Thyroid gland (tissue), 4 donors: ENCODE measurements around the gene FTCD.

Source experiments
- POLR2A ChIP-seq, 2 donors: fragments of 450-650 bp; IDR thresholded peaks; one replicate each; pipeline ENCODE4 v1.6.1; 2017; ENCODE audit warnings: antibody characterized with exemption in 2 of 2, mild to moderate bottlenecking in 2 of 2, moderate library complexity in 1 of 2
- TF ChIP-seq, protein P1 (sequence below), 6 experiments: fragments of 200-600 bp in 3 of 6; fragments of 450-650 bp in 3 of 6; sonication (generic) in 3 of 6; IDR thresholded peaks; one replicate each; pipeline ENCODE4 v1.5.1; 2016 to 2019; ENCODE audit warnings: antibody characterized with exemption in 6 of 6, mild to moderate bottlenecking in 2 of 6, inconsistent platforms in 1 of 6, moderate library complexity in 1 of 6

DNA sequence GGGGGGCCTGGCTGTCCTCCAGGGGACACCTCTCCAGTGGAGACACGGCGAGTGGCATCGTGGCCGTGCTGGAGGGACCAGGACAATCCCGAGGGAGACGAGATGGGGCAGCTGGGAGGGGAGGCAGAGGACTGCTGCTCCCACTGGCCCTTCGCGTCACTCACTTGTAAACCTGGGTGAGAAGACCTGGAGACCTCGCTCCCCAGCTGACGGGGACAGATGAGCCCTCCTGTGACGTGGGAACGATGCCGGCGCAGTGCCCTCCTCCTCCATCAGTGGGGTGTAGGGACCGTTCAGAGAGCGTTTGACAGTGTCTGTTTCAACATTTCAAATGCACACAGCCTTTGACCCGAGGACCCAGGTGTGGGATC is 24.3 kb upstream of the FTCD start:
- TF ChIP-seq, protein P1, sequence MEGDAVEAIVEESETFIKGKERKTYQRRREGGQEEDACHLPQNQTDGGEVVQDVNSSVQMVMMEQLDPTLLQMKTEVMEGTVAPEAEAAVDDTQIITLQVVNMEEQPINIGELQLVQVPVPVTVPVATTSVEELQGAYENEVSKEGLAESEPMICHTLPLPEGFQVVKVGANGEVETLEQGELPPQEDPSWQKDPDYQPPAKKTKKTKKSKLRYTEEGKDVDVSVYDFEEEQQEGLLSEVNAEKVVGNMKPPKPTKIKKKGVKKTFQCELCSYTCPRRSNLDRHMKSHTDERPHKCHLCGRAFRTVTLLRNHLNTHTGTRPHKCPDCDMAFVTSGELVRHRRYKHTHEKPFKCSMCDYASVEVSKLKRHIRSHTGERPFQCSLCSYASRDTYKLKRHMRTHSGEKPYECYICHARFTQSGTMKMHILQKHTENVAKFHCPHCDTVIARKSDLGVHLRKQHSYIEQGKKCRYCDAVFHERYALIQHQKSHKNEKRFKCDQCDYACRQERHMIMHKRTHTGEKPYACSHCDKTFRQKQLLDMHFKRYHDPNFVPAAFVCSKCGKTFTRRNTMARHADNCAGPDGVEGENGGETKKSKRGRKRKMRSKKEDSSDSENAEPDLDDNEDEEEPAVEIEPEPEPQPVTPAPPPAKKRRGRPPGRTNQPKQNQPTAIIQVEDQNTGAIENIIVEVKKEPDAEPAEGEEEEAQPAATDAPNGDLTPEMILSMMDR (IDR thresholded peaks at IDR 0.05): no peak
- TF ChIP-seq POLR2A (IDR thresholded peaks at IDR 0.05): no peak
